OCI-LY1 (cell line): ENCODE measurements around the gene TUBGCP6.

ENCODE experiments used
- H2AFZ ChIP-seq: fragments of 200-600 bp; sonication (generic), shearing (Covaris generic); 2 replicates; pipeline ENCODE4 v1.6.0; 2014; ENCODE audit warnings: antibody characterized with exemption, mild to moderate bottlenecking, low read length
- H3F3A ChIP-seq: fragments of 200-600 bp; sonication (generic), shearing (Covaris generic); 2 replicates; pipeline ENCODE4 v1.6.0; 2014; ENCODE audit warnings: mild to moderate bottlenecking, antibody characterized with exemption, low read length, moderate library complexity; ENCODE audit not compliant: insufficient read depth
- H3K27ac ChIP-seq: fragments of 200-600 bp; sonication (generic); 2 replicates; pipeline ENCODE4 v1.5.1; 2014; ENCODE audit warnings: low read length, mixed run types, mild to moderate bottlenecking, low read depth; ENCODE audit not compliant: poor library complexity, severe bottlenecking
- H3K27me3 ChIP-seq: fragments of 200-600 bp; sonication (generic); 2 replicates; pipeline ENCODE4 v1.6.0; 2014; ENCODE audit warnings: antibody characterized with exemption, mild to moderate bottlenecking, low read length, moderate library complexity; ENCODE audit not compliant: insufficient read depth
- H3K36me3 ChIP-seq: fragments of 200-600 bp; sonication (generic); 2 replicates; pipeline ENCODE4 v1.6.1; 2014; ENCODE audit warnings: mild to moderate bottlenecking, antibody characterized with exemption, low read length, moderate library complexity, mixed read lengths; ENCODE audit not compliant: insufficient read depth
- H3K4me1 ChIP-seq: fragments of 200-600 bp; sonication (generic); 2 replicates; pipeline ENCODE4 v1.5.1; 2014; ENCODE audit warnings: mild to moderate bottlenecking, low read length, moderate library complexity; ENCODE audit not compliant: insufficient read depth, severe bottlenecking
- H3K4me2 ChIP-seq: fragments of 200-600 bp; sonication (generic), shearing (Covaris generic); 2 replicates; pipeline ENCODE4 v1.6.1; 2014; ENCODE audit warnings: low read length
- H3K4me3 ChIP-seq: fragments of 200-600 bp; sonication (generic); 2 replicates; pipeline ENCODE4 v1.5.1; 2014; ENCODE audit warnings: low read length, low read depth, mild to moderate bottlenecking, mixed read lengths; ENCODE audit not compliant: poor library complexity, severe bottlenecking
- H3K79me2 ChIP-seq: fragments of 200-600 bp; shearing (Covaris generic); 2 replicates; pipeline ENCODE4 v1.6.1; 2016; ENCODE audit warnings: mixed run types, low read length, mixed read lengths; ENCODE audit not compliant: insufficient read depth
- H3K9ac ChIP-seq: fragments of 200-600 bp; sonication (generic), shearing (Covaris generic); 2 replicates; pipeline ENCODE4 v1.6.1; 2014; ENCODE audit warnings: mild to moderate bottlenecking, low read length, mixed read lengths
- H3K9me2 ChIP-seq: fragments of 200-600 bp; sonication (generic), shearing (Covaris generic); 2 replicates; pipeline ENCODE4 v1.6.1; 2014; ENCODE audit warnings: low read depth, mild to moderate bottlenecking, low read length, mixed read lengths
- H3K9me3 ChIP-seq: fragments of 200-600 bp; shearing (Covaris generic); 2 replicates; pipeline ENCODE4 v1.6.1; 2014; ENCODE audit warnings: low read length, mixed read lengths
- H4K20me1 ChIP-seq: fragments of 200-600 bp; sonication (generic), shearing (Covaris generic); 2 replicates; pipeline ENCODE4 v1.6.0; 2016; ENCODE audit warnings: mild to moderate bottlenecking, low read length; ENCODE audit not compliant: insufficient read depth
- CTCF ChIP-seq: fragments of 200-600 bp; sonication (generic), shearing (Covaris generic); IDR thresholded peaks from 2 replicates; pipeline ENCODE4 v1.5.1; 2017; ENCODE audit warnings: mild to moderate bottlenecking, antibody characterized with exemption, low read length, moderate library complexity, mixed read lengths
- EZH2 ChIP-seq: fragments of 200-600 bp; sonication (generic), shearing (Covaris generic); IDR thresholded peaks from 2 replicates; pipeline ENCODE4 v1.8.0; 2017; ENCODE audit warnings: borderline replicate concordance, mixed run types, mild to moderate bottlenecking, antibody characterized with exemption, low read length, moderate library complexity, mixed read lengths

The TUBGCP6 gene

GRCh38 chr22:50278461-50278860 is 33.6 kb upstream of the TUBGCP6 start:
- H3F3A ChIP-seq = no peaks in the 10 kb centered on the region
- peaks cover 7% of the 10 kb centered on the region; the same call in 1 of the 2 replicates for H3K27me3 ChIP-seq
- TF ChIP-seq CTCF (no peak), EZH2 (no peak)
- H3K27ac ChIP-seq = no peak overlapping the region
- H3K79me2 ChIP-seq = no peaks in the 10 kb centered on the region
- H3K4me2 ChIP-seq = no peak overlapping the region
- H2AFZ ChIP-seq = no peak overlapping the region
- no peak overlapping the region for H3K9ac ChIP-seq
- H3K4me1 ChIP-seq = no peaks in the 10 kb centered on the region
- no peak overlapping the region for H3K4me3 ChIP-seq
- H3K36me3 ChIP-seq = no peaks in the 10 kb centered on the region
- H4K20me1 ChIP-seq = no peaks in the 10 kb centered on the region
- H3K9me3 ChIP-seq = no peaks in the 10 kb centered on the region
- no peaks in the 10 kb centered on the region for H3K9me2 ChIP-seq

DNA sequence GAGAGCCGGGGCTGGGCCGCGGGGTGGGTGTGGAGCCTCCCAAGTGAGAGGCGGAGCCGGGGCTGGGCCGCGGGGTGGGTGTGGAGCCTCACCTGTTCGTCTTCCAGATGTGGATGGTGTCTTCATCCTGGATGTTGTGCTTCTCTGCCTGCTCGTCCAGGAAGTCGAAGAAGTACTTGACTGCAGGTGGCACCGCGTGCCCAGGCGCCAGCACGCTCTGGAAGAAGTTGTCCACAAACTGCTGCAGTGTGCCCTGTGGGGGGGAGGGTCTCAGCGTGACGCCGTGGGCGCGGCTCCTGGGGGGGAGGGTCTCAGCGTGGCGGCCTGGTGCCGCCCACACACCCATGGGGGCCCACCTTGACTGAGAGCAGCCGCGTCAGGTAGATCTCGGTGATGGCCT is 32.9 kb upstream of the TUBGCP6 start:
- Histone ChIP-seq H3K9me3 (no peaks in the 10 kb centered on the region), H3K27ac (no peak overlapping the region), H3K4me3 (no peak overlapping the region), H3K9me2 (no peaks in the 10 kb centered on the region), H3K4me2 (no peak overlapping the region), H2AFZ (no peak overlapping the region), H3K4me1 (no peaks in the 10 kb centered on the region), H3K36me3 (no peaks in the 10 kb centered on the region), H4K20me1 (no peaks in the 10 kb centered on the region), H3F3A (no peaks in the 10 kb centered on the region), H3K79me2 (no peaks in the 10 kb centered on the region), H3K9ac (no peak overlapping the region), H3K27me3 (peaks cover 7% of the 10 kb centered on the region; the same call in 1 of the 2 replicates)
- TF ChIP-seq EZH2 = no peak
- no peak for TF ChIP-seq CTCF

DNA sequence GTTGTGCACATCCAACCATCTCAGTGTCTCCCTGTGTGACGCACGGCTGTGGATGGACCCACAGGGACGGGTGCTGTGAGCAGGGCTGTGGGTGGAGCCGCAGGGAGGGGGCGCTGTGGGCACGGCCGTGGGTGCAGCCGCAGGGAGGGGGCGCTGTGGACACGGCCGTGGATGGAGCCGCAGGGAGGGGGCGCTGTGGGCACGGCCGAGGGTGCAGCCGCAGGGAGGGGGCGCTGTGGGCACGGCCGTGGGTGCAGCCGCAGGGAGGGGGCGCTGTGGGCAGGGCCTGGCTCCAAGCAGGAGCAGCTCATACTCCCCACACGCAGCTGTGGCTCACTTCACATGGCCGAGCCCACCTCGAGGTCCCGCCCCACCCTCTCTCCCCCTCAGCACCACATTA is 31.3 kb upstream of the TUBGCP6 start:
- no peak overlapping the region for H3K4me2 ChIP-seq
- no peaks in the 10 kb centered on the region for H3K79me2 ChIP-seq
- H3F3A ChIP-seq = no peaks in the 10 kb centered on the region
- no peak overlapping the region for H2AFZ ChIP-seq
- H4K20me1 ChIP-seq = no peaks in the 10 kb centered on the region
- no peaks in the 10 kb centered on the region for H3K9me2 ChIP-seq
- peak; percentile 95 for TF ChIP-seq CTCF
- no peak for TF ChIP-seq EZH2
- H3K36me3 ChIP-seq = no peaks in the 10 kb centered on the region
- peaks cover 6% of the 10 kb centered on the region for H3K4me1 ChIP-seq
- H3K27ac ChIP-seq = no peak overlapping the region
- no peak overlapping the region for H3K4me3 ChIP-seq
- no peak overlapping the region for H3K9ac ChIP-seq
- no peaks in the 10 kb centered on the region; the same call in 1 of the 2 replicates for H3K27me3 ChIP-seq
- no peaks in the 10 kb centered on the region for H3K9me3 ChIP-seq
